Measurements from ENCODE around the gene TMA7.

- TF ChIP-seq, protein P1, sequence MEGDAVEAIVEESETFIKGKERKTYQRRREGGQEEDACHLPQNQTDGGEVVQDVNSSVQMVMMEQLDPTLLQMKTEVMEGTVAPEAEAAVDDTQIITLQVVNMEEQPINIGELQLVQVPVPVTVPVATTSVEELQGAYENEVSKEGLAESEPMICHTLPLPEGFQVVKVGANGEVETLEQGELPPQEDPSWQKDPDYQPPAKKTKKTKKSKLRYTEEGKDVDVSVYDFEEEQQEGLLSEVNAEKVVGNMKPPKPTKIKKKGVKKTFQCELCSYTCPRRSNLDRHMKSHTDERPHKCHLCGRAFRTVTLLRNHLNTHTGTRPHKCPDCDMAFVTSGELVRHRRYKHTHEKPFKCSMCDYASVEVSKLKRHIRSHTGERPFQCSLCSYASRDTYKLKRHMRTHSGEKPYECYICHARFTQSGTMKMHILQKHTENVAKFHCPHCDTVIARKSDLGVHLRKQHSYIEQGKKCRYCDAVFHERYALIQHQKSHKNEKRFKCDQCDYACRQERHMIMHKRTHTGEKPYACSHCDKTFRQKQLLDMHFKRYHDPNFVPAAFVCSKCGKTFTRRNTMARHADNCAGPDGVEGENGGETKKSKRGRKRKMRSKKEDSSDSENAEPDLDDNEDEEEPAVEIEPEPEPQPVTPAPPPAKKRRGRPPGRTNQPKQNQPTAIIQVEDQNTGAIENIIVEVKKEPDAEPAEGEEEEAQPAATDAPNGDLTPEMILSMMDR (IDR thresholded peaks at IDR 0.05): no peak
- no peak for TF ChIP-seq EP300 (IDR thresholded peaks at IDR 0.05; ENCODE audit: low read depth)
These were observed 27.6 kb downstream of the TMA7 start for GRCh38 chr3:48467473-48468267.
